HG03060 (cell line): ENCODE results near the gene CORO2A.
"Not testable (repeated sequence)": the region's sequence is repeated elsewhere in the genome, so short reads cannot be mapped to it uniquely, and the experiment has no call there.

Experiments
- ATAC-seq: cut with Tn5 transposase; IDR thresholded peaks from one replicate; pipeline ENCODE4 v1.9.1; 2021; ENCODE audit warnings: low read depth, moderate number of reproducible peaks; ENCODE audit not compliant: unreplicated experiment

The CORO2A gene

DNA sequence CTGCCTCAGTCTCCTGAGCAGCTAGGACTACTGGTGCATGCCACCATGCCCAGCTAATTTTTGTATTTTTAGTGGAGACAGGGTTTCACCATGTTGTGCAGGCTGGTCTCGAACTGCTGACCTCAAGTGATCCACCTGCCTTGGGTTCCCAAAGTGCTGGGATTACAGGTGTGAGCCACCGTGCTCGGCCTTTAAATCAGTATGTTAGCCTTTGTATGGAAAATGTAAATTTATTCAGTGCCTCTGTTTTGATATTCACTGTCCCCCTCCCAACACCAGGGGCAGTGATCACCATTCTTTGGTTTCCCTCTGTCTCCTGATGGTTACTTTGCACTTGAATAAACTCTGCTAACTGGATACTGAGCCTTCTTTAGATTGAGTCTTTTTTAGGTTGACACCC is 101.8 kb downstream of the CORO2A start:
- not testable (repeated sequence) for ATAC-seq

DNA sequence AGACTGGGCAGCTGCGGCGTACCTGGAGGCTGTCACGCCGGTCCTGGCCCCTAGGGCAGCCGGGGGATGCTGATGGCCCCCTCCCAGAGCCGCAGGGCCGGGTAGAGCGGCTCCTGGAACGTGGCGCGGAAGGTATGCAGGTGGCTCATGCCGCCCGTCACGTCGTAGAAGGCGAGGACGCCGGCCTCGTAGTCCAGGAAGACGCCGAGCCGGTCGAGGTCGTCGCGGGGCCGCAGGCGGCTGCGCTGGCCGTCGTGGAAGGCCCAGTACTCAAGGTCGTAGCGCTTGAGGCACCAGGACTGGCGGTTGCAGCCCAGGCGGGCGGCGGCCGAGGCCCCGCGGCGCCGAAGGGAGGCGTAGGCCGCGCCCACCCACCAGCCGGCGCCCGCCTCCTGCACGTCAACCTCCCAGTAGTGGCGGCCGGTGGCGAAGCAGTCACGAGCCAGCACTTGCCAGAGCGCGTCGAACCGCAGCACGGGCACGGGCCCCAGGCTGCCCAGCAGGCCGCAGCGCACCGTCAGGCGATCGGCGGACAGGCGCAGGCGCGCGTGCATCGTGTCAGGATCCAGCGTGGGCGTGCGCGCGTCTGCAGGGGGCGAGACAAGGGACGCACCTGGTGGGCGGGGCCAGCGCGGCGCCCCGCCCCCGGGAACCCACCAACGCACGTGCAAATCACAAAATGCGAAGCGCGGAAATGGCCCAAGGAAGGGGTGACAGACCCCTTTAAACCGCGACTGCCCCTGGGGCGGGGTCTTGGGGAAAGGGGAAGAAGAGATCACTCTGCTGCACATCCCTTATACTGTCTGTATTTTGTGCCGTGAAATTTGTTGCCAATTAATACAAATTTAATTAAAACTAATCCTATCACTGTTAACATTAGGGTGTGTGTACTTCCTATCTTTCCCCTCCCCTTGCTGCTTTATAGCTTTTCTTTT is 104.8 kb downstream of the CORO2A start:
- ATAC-seq, result peak; percentile 53

- ATAC-seq, result no peak
Observed at GRCh38 chr9:98086461-98086860, 106.0 kb downstream of the CORO2A start.

GRCh38 chr9:98085944-98086343 is 106.5 kb downstream of the CORO2A start:
- ATAC-seq, result no peak

DNA sequence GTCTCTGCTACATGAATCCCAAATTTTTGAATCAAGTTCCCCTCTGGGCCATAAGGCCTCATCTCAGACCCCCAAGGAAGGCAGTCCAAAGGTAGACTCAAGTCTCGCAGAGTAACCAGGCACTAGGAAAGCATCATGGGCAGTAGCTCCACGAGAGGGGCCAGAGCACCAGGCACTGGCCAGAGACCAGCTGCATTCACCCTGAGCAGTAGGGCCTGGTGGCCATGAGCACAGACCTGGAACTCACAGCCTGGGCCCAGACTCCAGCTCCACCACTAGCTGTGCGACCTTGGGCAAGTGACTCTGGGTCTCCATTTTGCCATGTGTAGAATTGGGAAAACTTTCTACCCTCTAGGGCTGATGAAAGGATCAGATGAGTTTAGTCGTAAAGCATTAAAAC is 107.4 kb downstream of the CORO2A start:
- ATAC-seq, result no peak

- no peak for ATAC-seq
Observed at GRCh38 chr9:98084396-98084795, 108.0 kb downstream of the CORO2A start.

GRCh38 chr9:98083566-98084183 is 108.8 kb downstream of the CORO2A start:
- ATAC-seq, result no peak

- ATAC-seq, result no peak
Observed at GRCh38 chr9:98083061-98083501, 109.4 kb downstream of the CORO2A start.

DNA sequence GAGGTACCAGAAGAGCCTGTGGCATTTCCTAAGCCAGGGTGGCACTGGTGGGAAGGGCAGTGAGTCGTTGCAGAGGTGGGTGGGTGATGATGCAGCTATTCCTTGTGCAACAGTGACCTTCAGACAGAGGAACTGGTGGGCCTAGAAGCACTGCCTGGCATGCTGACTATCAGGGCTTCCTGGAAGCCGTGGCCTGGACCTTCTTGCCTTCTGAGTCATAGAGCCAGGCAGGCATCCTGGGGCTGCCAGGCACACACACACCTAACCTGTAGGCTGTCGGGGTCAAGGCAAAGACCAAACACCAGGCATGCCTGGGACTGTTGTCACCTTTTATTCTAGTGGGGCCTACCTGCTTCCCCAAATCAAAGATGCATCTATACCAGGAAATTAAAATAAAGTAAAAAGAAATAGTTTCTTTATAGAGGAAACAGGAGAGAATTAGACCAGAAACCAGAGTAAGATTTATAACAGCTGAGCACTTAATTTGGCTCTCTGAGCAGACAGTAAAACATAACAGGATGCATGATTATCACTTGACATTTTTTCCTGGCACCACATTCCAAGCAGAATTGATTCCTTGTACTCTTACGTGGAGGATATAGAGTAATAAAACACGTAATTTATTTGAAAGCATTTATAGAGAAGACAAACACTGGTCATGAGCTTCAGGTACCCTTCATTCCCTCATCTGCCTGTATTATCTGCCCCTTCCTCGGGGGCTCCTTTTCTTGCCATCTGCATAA is 110.8 kb downstream of the CORO2A start:
- no peak for ATAC-seq

DNA sequence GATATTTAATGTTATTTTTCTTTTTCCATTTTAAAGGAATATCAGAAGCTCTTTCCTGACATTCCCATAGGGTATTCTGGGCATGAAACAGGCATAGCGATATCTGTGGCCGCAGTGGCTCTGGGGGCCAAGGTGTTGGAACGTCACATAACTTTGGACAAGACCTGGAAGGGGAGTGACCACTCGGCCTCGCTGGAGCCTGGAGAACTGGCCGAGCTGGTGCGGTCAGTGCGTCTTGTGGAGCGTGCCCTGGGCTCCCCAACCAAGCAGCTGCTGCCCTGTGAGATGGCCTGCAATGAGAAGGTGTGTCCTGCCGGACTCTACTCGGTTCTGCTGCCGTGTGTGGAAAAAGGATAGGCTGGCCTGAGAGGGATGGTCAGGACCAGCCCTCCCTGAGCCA is 111.7 kb downstream of the CORO2A start:
- no peak for ATAC-seq

- no peak for ATAC-seq
Observed at GRCh38 chr9:98080326-98080725, 112.1 kb downstream of the CORO2A start.

GRCh38 chr9:98078895-98079294 is 113.5 kb downstream of the CORO2A start:
- ATAC-seq, result no peak

- not testable (repeated sequence) for ATAC-seq
Observed at GRCh38 chr9:98076514-98076890, 115.9 kb downstream of the CORO2A start.

GRCh38 chr9:98075332-98075805 is 117.1 kb downstream of the CORO2A start:
- no peak for ATAC-seq

DNA sequence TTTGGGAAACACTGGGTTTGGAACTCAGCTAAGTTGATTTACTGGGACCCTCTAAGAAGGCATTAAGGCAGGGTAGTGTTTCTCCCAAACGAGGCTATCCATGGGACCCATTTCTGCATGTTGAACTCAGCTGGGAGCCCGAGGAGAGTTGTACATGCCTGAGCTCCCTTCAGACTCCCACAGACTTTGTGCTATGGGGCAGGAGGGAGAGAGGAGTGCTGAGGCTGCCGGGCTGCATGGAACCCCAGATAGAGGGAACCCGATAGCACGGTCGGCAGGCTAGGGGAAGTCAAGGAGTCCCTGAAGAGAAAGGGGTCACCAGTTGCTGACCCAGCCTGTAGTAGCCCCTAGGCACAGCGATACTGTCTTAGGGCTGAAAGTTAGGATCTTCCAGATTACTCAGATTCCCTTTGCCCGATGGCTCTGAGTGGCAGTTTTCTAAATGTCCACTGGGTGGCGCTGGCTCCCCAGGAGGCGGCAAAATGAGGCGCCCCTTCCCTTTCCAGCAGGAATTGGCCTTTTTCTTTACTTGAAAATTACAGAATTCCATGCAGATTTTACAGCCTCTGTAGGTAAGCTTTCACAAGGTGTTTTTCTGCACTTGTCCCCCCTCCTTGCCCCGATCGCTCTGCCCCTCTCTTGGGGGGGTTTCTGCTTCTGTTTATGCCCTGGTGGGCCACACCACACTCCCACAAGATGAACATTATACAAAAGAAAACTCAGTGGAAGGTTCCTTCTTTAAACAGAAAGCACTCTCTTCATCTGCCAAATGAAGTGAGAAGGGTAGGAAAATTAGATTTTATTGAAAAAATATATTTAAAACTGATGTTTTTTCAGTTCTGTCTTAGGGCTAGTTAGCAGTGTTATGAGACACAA is 118.1 kb downstream of the CORO2A start:
- ATAC-seq, result no peak

DNA sequence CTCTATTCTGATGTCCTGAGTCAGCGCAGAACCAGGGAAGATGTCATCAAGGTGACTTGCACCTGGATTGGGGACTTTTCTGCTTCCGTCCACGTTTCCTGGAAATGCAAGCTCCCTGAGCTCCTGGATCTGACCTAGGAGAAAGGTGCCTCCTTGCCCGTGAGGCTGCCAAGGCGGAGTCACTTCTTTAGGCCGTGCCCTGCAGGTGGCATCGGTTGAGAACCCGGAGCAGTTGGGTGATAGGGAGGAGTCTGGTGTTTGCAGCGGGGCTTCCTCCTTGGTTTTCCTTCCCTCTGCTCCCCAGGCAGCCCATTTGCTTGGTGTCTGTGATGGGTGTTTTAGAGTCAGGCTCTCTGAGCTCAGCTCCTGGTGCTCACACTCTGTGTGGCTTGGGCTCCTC is 120.7 kb downstream of the CORO2A start:
- ATAC-seq, result no peak
